ENCODE results near the gene TRIM69.
"Not testable (repeated sequence)": the region's sequence is repeated elsewhere in the genome, so short reads cannot be mapped to it uniquely, and the experiment has no call there.

The TRIM69 gene

DNA sequence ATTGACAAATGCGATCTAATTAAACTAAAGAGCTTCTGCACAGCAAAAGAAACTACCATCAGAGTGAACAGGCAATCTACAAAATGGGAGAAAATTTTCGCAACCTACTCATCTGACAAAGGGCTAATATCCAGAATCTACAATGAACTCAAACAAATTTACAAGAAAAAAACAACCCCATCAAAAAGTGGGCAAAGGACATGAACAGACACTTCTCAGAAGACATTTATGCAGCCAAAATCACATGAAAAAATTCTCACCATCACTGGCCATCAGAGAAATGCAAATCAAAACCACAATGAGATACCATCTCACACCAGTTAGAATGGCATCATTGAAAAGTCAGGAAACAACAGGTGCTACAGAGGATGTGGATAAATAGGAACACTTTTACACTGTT is 7.1 kb downstream of the TRIM69 start:
- DNase-seq, result not testable (repeated sequence)

DNA sequence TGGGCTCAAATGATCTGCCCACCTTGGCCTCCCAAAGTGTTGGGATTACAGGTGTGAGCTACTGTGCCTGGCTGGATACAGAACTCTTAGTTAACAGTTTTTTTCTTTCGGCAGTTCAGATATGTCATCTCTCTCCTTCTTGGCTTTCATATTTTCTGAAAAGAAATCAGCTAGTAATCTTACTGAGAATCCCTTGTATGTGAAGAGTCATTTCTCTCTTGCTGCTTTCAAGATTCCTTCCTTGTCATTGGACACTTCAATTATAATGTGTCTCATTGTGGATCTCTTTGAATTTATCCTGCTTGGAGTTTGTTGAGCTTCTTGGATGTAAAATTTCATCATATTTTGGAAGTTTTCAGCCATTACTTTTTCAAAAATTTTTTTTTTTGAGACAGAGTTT is 17.0 kb downstream of the TRIM69 start:
- DNase-seq, result no peak

DNA sequence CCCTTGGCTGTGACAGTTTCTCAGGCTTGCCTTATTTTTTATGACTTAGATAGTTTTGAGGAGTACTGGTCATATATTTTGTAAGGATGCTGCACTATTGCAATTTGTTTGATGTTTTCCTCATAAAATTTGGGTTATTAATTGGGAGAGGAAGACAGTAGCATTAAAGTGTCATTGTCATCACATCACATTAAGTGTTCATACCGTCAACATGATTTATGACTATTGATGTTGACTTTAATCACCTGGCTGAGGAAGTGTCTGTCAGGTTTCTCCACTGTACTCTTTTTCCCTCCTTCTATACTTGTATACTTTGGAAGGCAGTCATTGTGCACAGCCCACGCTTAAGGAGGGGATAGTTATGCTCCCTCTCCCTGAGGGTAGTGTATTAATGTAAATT is 26.9 kb downstream of the TRIM69 start:
- no peak for DNase-seq

DNA sequence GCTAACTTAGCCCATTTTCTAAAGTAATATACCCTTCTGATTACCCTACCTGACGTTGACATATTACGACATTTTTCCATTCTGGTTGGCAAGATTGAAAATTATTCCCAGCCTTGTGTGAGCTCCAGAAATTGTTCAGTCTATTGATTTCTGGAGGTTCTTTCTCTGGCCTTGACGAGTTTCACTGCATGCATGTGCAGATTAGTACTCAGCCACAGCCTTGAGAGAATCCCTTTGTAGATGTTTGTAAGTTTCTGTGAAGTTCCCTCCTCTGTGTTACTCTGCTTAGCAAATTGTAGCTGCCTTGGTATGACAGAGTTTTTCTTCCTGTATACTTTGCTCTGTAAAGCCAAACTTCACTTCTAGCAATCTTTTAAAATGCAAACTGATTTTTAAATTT is 27.5 kb downstream of the TRIM69 start:
- no peak for DNase-seq

DNA sequence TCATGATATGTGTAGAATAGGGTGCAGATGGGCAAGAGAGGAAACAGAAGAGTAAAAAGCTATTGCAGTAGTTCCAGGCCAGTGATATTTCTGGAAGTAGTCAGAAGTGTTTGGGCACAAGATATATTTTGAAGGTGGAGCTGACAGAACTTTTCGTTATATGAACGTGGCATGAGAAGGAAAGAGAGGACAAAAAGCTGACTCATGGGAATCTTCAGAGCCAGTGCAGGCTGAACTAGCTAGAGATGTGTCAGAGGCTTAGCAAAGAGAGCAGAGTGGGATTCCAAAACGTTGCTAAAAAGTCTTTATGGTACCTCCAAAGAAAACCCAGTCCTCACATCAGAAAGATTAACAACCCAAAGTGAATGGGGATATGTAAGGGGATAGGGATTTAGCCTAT is 28.7 kb downstream of the TRIM69 start:
- no peak for DNase-seq

DNA sequence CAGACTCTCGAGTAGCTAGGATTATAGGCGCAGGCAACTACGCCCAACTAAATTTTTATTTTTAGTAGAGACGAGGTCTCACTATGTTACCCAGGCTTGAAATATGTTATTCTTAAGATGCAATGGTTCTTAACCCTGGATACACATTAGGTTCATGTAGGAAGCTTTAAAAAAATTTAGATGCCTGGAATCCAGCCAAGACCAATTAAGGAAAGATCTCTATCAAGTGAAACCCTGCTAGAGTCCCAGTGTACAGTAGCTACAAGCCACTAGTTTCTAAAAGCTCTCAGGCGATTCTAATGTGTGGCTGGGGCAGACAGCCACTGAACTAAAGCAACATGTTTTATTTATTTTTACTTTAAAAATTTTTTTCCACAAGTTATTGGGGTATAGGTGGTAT is 33.2 kb downstream of the TRIM69 start:
- DNase-seq, result no peak

DNA sequence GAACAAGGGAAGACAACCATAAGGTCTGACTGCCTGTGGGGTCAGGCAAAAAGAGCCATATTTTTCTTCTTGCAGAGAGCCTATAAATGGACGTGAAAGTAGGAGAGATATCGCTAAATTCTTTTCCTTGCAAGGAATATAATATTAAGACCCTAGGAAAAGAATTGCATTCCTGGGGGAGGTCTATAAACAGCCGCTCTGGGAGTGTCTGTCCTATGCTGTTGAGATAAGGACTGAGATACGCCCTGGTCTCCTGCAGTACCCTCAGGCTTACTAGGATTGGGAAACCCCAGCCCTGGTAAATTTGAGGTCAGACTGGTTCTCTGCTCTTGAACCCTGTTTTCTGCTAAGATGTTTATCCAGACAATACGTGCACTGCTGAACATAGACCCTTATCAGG is 34.4 kb downstream of the TRIM69 start:
- not testable (repeated sequence) for DNase-seq

DNA sequence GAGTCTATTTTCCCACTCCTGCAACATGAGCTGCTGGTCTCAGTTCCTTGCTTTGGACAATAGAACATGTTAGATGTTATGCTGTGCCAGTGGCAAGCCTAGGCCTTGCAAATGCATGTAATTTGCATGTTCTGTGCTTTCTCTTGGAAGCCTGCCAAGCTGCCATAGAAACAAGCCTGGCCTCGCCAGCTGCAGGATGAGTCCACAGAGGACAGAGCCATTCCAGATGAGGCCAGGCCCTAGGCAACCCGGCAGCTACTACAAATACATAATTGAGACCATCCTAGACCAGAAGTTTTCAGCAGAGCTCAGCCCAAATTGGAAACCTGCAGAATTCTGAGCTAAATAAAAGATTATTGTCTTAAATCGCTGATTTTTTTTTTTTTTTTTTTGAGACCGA is 39.6 kb downstream of the TRIM69 start:
- DNase-seq, result no peak

DNA sequence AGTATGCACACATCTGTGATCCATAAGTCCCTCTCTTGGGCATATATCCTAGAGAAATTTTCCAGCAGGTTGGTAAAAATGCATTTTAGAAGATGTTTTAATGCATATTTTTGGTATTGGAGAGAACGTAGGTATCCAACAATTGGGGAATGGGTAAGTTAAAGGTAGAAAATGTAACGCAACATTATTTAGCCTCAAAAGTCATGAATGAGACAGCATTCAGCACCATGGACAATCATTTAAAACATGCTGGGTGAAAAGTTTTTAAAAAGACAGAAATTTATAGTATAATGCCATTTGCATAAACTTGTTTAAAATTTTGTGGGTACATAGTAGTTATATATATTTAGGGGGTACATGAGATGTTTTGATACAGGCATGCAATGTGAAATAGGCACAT is 43.4 kb downstream of the TRIM69 start:
- DNase-seq, result no peak

DNA sequence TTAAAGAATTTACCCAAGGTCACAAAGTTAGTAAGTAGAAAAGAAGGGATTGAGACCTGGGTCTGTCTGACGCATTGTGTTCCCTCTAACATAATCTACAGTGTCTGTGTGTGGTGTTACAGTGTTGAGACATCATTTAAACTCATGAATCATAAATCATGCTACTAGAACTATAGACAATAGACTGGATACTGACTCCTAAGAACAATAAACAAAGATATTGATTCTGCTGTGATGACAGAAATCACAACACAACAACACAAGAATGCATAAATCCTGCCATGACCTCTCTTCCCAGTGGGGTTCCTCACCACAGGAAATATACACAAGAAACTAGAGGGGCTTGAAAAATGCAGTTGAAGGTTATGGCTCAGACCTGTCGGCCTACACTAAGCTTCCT is 44.3 kb downstream of the TRIM69 start:
- DNase-seq, result no peak

DNA sequence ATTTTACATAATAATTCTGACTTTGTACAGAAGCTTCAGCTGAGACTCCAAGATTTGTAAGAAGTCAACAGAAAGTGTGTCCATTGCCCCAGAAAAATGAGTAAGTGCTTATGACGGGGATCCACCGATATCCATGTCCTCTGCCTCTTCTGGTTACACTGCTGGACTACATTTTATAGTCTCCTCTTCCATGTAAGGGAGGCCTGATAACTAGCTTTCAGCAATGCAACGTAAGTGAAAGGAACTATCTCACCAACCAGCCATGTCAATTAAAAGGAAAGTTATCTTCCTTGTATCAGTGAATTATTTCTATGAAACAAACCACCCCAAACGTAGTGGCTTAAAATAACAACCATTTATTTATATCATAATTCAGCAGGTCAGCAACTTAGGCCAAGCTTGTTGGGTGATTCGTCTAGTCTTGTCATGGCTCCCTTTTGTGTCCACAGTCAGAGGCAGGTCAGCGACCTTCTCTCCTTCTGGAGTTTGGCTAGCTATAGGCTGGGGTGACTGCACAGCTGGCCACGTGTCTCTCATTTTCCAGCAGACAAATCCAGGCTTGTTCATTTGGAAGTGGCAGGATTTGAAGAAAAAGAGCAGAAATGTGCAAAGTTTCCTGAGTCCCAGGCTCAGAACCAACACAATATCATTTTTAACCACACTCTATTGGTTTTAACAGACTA is 44.9 kb downstream of the TRIM69 start:
- DNase-seq, result no peak

DNA sequence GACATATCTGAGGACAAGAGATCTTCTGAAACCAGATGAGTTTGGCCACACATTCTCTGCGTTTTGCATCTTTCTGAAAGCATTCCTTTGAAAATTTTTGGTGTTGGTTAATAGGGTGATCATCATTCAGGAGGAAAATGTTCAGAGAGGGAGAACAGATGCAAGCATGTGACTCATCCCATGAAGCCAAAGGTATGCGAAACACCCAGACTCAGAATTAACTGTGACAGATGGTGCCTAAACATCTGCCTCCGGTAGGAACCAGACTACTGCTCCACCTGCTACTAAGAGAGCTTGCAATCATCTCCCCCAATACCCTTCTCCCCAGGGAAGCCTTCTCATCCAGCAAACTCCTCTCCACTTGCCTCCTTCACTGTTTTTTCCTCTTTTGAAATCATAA is 46.2 kb downstream of the TRIM69 start:
- no peak for DNase-seq

DNA sequence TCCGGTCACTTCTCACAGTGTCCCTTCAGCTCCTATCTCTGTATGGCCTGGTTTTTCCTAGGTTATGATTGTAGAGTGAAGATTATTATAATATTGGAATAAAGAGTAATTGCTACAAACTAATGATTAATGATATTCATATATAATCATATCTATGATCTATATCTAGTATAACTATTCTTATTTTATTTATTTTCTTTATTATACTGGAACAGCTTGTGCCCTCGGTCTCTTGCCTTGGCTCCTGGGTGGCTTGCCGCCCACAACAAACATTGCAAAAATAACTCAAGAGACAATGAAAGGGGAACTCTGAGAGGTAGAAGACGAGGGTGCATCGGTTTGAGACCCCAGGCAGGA is 48.6 kb downstream of the TRIM69 start:
- not testable (repeated sequence) for DNase-seq

DNA sequence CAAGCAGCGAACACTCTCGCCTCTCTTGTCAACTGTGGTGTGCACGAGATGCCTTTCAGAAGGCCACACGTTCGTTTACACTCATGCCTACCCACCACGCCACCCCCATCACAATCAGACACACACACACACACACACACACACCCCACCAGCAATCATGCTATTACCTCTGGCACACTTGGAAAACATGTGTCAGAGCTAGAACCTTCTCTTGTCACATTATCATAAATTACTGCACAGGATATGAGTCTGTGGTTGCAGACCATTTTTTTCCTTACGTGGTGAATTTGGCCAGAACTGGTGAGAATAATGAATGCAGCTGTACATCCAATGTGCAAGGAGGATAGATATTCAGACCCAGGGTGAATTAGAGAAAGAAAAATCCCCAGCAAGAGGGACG is 52.4 kb downstream of the TRIM69 start:
- no peak for DNase-seq

DNA sequence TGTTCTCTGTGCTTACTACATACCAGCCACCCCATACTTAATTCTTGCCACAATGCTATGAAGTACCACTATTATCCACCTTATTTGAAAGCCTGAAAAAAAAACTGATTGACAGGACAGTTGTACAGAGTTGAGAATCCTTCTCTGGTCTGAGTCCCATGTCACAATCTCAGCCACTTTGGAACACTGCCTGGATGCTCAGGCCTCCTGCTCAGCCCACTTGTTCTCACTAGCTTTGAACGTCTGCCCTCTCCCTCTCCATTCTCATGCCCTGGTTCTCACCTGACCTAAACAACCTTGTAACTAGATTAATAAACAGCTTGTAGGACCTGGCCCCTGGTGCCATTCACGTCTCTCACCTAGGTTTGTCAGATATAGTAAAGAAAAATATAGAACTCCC is 53.9 kb downstream of the TRIM69 start:
- no peak for DNase-seq

DNA sequence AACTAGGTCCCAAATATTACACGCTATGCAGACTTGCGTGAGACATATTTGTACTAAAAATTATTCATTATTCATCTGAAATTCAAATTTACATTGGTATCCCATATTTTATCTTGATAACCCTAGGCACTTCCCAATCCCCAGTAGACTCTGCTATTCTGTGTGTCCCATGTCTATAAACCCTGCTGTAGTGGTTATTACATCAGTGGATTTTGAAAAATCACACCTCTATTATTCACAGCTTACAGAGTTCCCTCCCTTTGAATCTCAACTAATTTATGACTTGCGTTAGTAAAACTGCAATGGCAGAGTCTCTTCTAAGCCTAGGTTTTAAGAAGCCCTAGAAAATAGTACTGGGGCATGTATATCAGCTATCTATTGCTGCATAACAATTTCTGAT is 54.3 kb downstream of the TRIM69 start:
- no peak for DNase-seq

DNA sequence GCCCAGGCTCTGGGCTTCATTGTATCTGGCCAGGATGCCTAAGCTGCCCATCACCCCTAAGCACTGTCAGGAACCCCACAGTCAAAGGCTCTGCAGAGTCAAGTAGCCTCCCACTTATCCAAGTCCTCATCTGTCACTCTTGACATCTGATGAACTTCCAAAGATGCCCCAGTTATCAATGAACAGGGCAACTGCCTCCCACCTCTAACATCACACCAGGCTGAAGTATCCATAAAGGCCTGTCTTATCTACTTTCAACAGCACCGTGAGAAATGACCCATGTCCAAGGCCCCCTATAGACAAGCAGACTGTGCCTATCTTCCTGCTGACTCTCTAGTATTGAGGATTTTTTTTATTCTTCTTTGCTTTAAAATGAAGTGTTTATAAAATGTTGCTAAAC is 56.4 kb downstream of the TRIM69 start:
- no peak for DNase-seq

DNA sequence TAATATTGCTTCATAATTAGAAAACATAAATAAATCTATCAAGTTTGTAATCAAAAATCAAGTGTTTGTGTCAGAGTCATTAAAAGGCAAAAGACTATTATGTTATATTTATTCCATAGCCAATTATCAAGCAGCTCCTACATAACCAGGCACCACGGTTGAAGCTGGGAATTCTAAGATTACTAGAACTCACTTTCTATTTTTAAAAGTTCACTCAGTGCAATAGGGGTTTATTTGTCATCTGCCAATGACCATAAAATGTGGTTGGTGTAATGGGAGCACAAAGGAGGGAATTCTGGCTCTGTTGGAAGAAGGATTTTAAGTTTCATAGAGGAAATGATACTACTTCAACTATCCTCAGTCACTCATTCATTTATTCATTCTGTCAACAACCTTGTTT is 57.7 kb downstream of the TRIM69 start:
- no peak for DNase-seq

DNA sequence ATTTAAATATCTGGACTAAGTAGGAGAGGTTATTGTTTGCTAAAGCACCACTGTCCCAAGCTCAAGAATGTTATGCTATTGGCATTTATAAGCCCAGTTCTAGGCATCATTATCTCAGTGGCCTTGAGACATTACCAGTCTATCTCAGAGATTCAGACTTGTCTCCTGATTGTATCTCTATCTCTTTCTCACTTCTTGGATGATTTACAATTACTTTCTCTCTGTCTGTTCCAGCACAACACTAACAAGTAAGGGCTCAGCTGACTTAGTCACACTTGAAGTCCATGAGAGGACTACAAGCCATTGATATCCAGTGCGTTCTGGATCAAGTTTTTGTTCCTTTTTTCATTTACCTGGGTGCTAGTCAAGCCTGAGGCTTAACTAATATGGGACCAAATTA is 60.2 kb downstream of the TRIM69 start:
- DNase-seq, result no peak

DNA sequence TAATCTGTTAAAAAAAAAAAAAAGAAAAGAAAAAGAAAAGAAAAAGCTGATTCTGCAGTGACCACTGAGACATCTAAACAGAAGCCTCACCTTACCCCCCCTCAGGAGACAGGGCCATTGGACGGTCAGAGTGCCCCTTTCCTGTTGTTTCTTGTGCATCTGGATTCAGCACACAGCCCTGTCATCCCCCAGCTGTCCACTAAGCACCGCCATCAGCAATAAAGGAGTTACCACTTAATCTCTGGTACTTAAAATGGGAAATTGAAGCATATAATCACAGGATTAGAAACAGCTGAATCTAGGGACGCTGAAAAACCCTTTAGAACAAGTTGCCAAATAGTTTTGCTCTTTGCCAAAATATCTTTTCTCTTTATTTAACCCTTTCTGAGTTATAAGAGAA is 62.5 kb downstream of the TRIM69 start:
- DNase-seq, result no peak

DNA sequence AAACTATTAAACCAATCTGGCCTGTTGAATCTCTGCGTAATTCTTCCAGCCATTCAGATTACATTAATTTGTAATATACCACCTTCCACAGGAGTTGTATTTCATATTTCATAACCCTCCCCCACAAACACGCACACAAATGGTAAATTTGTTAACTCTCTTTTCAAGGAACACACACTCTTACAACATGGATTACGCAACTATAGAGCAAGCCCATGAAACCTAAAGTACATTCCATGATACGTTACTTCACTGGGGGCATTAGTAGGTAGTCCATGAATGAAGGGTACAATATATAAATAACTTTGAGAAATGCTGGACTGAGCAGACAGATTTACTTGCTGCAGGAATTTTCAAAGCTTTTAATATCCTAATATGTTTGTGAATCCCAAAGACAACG is 65.0 kb downstream of the TRIM69 start:
- no peak for DNase-seq

DNA sequence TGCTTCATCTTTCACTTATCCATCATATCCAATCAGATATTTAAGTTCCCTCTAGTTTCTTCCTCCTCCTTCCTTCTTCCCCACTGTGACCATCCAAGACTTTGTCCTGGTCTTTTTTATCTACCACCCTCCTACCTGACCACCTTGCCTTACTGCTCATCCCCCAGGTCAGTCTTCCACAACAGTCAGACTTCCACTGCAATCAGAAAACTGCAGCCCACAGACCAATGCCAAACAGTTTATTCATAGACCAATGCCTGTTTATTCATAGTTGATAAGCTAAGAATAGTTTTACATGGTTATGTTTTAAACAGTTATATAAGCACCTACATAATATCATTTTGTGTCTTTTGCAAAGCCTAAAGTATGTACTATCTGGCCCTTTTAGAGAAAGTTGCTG is 65.5 kb downstream of the TRIM69 start:
- DNase-seq, result no peak

DNA sequence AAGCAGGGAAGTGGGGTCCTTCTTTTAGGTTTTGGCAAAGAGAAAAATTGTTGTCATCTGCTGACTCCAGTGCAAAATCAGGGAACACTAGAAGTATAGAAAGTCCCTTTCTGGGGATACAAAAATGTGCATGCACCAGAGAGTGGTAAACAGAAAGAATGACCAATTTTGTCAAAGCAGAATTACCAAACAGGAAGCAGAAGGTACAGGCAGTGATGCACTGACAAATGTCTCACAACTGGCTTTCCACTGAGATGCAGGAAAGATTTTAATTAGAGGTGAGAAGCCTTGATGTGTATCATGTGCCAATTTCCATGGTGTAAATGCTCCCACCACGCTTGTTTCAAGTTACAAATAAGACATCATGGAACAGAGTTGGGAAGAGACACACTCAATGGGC is 66.0 kb downstream of the TRIM69 start:
- DNase-seq, result no peak

DNA sequence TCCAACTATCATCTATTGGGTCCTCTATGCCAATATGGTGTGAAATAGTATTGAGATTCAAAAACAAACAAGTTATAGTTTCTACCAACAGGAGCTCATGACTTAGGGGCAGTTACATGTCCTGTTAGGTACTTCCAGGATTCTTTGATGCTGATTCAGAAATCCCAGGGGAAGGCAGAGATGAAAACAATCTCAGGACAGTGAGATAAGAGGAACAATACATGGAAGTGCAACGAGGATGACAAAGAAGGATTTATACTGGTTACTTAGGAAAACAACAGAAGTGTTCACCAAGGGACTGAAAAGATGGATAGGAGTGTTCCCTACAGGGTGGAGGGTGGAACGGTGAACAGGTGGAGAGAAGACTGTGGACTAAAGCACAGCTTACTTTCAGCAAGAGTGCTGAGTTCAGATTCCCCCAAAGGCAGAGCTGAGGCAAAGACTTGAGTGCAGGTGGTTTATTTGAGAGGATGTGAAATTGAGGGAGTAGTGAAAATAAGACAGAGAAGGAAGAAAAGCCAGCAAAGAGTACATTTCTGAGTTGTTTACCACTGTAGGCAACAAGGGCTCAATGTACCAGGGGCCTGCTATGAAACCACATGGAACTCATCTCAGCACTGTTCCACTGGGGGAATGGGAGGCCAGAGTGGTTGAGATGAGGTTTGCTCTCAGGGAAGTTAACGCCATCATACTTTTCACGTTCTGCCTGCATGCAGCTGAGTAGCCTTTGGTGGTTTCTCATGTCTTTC is 68.1 kb downstream of the TRIM69 start:
- no peak for DNase-seq

DNA sequence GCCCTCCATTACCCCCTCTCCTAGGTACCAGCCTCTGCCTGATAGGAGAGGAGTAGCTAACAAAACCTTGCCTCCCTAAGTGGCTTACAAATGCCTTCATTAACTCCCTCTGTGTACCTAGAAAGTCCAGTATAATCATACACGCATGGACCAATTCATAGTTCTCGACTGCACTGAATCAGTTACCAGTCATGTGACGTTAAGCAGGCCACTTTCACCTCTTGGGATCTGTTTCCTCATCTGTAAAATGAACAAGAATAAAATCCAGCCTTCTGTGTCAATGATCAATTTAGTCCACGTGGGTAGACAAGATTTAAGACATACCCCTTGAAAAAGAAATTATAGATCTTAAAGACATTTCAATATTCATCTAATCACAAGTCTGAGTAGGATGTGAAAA is 72.2 kb downstream of the TRIM69 start:
- no peak for DNase-seq
